OCI-LY1 (cell line): ENCODE measurements around the gene TRRAP.

ENCODE experiments used
- H2AFZ ChIP-seq: fragments of 200-600 bp; sonication (generic), shearing (Covaris generic); 2 replicates; pipeline ENCODE4 v1.6.0; 2014; ENCODE audit warnings: antibody characterized with exemption, mild to moderate bottlenecking, low read length
- H3F3A ChIP-seq: fragments of 200-600 bp; sonication (generic), shearing (Covaris generic); 2 replicates; pipeline ENCODE4 v1.6.0; 2014; ENCODE audit warnings: mild to moderate bottlenecking, antibody characterized with exemption, low read length, moderate library complexity; ENCODE audit not compliant: insufficient read depth
- H3K27ac ChIP-seq: fragments of 200-600 bp; sonication (generic); 2 replicates; pipeline ENCODE4 v1.5.1; 2014; ENCODE audit warnings: low read length, mixed run types, mild to moderate bottlenecking, low read depth; ENCODE audit not compliant: poor library complexity, severe bottlenecking
- H3K27me3 ChIP-seq: fragments of 200-600 bp; sonication (generic); 2 replicates; pipeline ENCODE4 v1.6.0; 2014; ENCODE audit warnings: antibody characterized with exemption, mild to moderate bottlenecking, low read length, moderate library complexity; ENCODE audit not compliant: insufficient read depth
- H3K36me3 ChIP-seq: fragments of 200-600 bp; sonication (generic); 2 replicates; pipeline ENCODE4 v1.6.1; 2014; ENCODE audit warnings: mild to moderate bottlenecking, antibody characterized with exemption, low read length, moderate library complexity, mixed read lengths; ENCODE audit not compliant: insufficient read depth
- H3K4me1 ChIP-seq: fragments of 200-600 bp; sonication (generic); 2 replicates; pipeline ENCODE4 v1.5.1; 2014; ENCODE audit warnings: mild to moderate bottlenecking, low read length, moderate library complexity; ENCODE audit not compliant: insufficient read depth, severe bottlenecking
- H3K4me2 ChIP-seq: fragments of 200-600 bp; sonication (generic), shearing (Covaris generic); 2 replicates; pipeline ENCODE4 v1.6.1; 2014; ENCODE audit warnings: low read length
- H3K4me3 ChIP-seq: fragments of 200-600 bp; sonication (generic); 2 replicates; pipeline ENCODE4 v1.5.1; 2014; ENCODE audit warnings: low read length, low read depth, mild to moderate bottlenecking, mixed read lengths; ENCODE audit not compliant: poor library complexity, severe bottlenecking
- H3K79me2 ChIP-seq: fragments of 200-600 bp; shearing (Covaris generic); 2 replicates; pipeline ENCODE4 v1.6.1; 2016; ENCODE audit warnings: mixed run types, low read length, mixed read lengths; ENCODE audit not compliant: insufficient read depth
- H3K9ac ChIP-seq: fragments of 200-600 bp; sonication (generic), shearing (Covaris generic); 2 replicates; pipeline ENCODE4 v1.6.1; 2014; ENCODE audit warnings: mild to moderate bottlenecking, low read length, mixed read lengths
- H3K9me2 ChIP-seq: fragments of 200-600 bp; sonication (generic), shearing (Covaris generic); 2 replicates; pipeline ENCODE4 v1.6.1; 2014; ENCODE audit warnings: low read depth, mild to moderate bottlenecking, low read length, mixed read lengths
- H3K9me3 ChIP-seq: fragments of 200-600 bp; shearing (Covaris generic); 2 replicates; pipeline ENCODE4 v1.6.1; 2014; ENCODE audit warnings: low read length, mixed read lengths
- H4K20me1 ChIP-seq: fragments of 200-600 bp; sonication (generic), shearing (Covaris generic); 2 replicates; pipeline ENCODE4 v1.6.0; 2016; ENCODE audit warnings: mild to moderate bottlenecking, low read length; ENCODE audit not compliant: insufficient read depth
- EZH2 ChIP-seq: fragments of 200-600 bp; sonication (generic), shearing (Covaris generic); IDR thresholded peaks from 2 replicates; pipeline ENCODE4 v1.8.0; 2017; ENCODE audit warnings: borderline replicate concordance, mixed run types, mild to moderate bottlenecking, antibody characterized with exemption, low read length, moderate library complexity, mixed read lengths
- TF ChIP-seq, protein P1 (sequence below): fragments of 200-600 bp; sonication (generic), shearing (Covaris generic); IDR thresholded peaks from 2 replicates; pipeline ENCODE4 v1.5.1; 2017; ENCODE audit warnings: mild to moderate bottlenecking, antibody characterized with exemption, low read length, moderate library complexity, mixed read lengths

TRRAP gene

DNA sequence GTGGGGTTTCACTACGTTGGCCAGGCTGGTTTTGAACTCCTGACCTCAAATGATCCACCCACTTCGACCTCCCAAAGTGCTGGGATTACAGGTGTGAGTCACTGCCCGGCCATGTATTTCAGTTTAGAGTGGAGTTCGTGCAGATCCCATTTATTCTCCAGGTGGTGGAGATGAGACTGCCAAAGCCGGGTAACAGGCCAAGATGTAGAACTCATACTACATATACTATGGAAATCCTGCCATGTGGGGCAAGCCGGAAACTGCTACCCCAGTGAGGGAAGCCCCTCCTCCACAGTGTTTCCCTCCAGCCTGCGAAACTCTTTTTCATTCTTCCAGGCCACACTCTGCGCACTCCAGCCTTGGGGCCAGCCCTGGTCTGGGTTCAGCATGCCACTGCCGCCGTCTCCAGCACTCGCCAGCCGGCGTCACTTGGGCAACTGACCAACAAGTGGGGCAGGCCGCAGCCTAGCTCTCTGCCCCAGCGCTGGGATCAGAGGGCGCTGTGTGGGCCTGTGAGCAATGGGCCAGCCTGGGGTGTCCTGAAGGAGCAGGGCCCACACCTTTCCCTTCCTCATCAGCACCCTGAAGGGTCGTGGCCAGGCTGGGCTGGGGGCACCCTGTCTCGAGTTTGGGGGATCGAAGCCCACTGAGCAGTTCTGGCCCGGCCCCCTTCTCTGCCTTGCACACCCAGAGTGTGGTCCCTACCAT lies 122.0 kb downstream of the TRRAP start:
- Histone ChIP-seq H3K27me3 (no peaks in the 10 kb centered on the region), H3K9me3 (no peaks in the 10 kb centered on the region), H3K9ac (no peak overlapping the region), H4K20me1 (no peaks in the 10 kb centered on the region), H3K4me1 (no peaks in the 10 kb centered on the region), H3K36me3 (peaks cover 85% of the 10 kb centered on the region), H3K27ac (no peak overlapping the region), H3F3A (no peaks in the 10 kb centered on the region), H3K4me3 (no peak overlapping the region), H2AFZ (no peak overlapping the region), H3K79me2 (no peaks in the 10 kb centered on the region), H3K9me2 (no peaks in the 10 kb centered on the region), H3K4me2 (no peak overlapping the region)
- no peak for TF ChIP-seq EZH2
- TF ChIP-seq, protein P1, sequence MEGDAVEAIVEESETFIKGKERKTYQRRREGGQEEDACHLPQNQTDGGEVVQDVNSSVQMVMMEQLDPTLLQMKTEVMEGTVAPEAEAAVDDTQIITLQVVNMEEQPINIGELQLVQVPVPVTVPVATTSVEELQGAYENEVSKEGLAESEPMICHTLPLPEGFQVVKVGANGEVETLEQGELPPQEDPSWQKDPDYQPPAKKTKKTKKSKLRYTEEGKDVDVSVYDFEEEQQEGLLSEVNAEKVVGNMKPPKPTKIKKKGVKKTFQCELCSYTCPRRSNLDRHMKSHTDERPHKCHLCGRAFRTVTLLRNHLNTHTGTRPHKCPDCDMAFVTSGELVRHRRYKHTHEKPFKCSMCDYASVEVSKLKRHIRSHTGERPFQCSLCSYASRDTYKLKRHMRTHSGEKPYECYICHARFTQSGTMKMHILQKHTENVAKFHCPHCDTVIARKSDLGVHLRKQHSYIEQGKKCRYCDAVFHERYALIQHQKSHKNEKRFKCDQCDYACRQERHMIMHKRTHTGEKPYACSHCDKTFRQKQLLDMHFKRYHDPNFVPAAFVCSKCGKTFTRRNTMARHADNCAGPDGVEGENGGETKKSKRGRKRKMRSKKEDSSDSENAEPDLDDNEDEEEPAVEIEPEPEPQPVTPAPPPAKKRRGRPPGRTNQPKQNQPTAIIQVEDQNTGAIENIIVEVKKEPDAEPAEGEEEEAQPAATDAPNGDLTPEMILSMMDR: no peak

DNA sequence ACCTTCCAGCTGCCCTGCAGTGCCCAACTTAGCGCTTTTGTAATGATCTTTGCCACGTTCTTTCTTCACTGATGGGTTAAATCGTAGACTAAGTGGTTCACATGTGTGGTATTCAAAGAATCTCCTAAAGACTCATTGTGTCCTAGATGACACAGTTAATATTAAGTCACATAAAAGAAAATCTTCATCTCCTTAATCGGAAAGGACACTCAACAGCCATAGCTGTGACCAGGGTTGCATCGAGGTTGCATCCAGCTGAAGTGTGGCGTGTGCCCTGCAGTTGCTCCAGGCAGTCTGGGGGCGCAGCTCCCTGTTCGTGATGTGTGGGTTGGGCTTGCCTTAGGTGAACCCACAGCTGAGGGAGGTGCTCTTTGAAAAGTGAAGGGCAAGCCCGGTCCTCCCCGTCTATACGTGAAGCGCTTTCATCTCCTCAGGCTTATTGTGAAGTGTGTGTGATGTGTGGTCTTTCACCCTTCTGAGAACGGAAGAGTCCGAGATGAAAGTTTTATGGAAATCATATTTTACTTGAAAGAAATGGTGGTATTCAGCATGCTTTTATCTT lies 122.7 kb downstream of the TRRAP start:
- Histone ChIP-seq H3K27me3 (no peaks in the 10 kb centered on the region), H3F3A (no peaks in the 10 kb centered on the region), H3K4me2 (no peak overlapping the region), H3K27ac (no peak overlapping the region), H3K9me3 (no peaks in the 10 kb centered on the region), H3K4me3 (no peak overlapping the region), H3K9ac (no peak overlapping the region), H4K20me1 (no peaks in the 10 kb centered on the region), H3K79me2 (no peaks in the 10 kb centered on the region), H3K36me3 (peaks cover 85% of the 10 kb centered on the region), H2AFZ (no peak overlapping the region), H3K4me1 (no peaks in the 10 kb centered on the region), H3K9me2 (no peaks in the 10 kb centered on the region)
- TF ChIP-seq, protein P1: no peak
- TF ChIP-seq EZH2: no peak

DNA sequence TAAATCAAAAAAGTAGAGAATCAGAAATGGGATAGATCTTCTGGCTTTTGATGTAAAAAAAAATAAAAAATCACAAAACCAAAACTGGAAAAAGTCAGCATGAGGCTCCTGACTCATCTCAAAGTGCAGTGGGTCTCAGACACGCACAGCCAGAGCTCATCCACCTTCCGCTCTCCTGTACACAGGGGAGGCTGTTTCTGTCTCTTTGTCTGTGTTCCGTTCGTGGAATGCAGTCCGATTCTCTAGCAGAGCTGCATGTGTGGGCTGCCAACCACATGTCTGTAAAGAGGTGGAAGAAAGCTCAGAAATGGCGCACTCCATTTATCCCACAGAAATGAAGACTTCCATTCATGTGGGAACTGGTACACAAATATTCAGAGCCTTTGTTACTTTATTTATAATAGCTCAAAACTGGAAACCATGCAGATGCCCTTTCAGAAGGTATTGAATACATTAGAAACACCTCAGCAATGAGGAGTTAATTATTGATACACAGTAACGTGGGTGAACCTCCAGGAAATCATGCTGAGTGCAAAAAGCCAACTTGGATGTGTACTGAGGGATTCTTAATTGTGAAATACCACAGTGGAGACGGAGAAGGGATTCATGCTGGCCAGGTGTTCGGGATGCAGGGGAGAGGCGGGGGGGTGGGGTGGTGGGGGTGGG lies 123.3 kb downstream of the TRRAP start:
- Histone ChIP-seq H3K79me2 (no peaks in the 10 kb centered on the region), H3K9ac (no peak overlapping the region), H3K27me3 (no peaks in the 10 kb centered on the region), H3K4me3 (no peak overlapping the region), H2AFZ (no peak overlapping the region), H3K9me3 (no peaks in the 10 kb centered on the region), H3K4me1 (no peaks in the 10 kb centered on the region), H3K9me2 (no peaks in the 10 kb centered on the region), H3K4me2 (no peak overlapping the region), H4K20me1 (no peaks in the 10 kb centered on the region), H3K27ac (no peak overlapping the region), H3F3A (no peaks in the 10 kb centered on the region), H3K36me3 (peaks cover 85% of the 10 kb centered on the region)
- TF ChIP-seq, protein P1: no peak
- TF ChIP-seq EZH2: no peak
